DND-41 (cell line): ENCODE results near the gene SGO2.

Experiments
- CTCF ChIP-seq: IDR thresholded peaks from 2 replicates; pipeline ENCODE4 v1.5.1; 2012; ENCODE audit warnings: borderline replicate concordance, low read length, moderate library complexity, mild to moderate bottlenecking; ENCODE audit not compliant: poor library complexity, severe bottlenecking; ENCODE audit errors: extremely low read depth
- EZH2 ChIP-seq: IDR thresholded peaks from 3 replicates; pipeline ENCODE4 v1.6.1; 2012; ENCODE audit warnings: borderline replicate concordance, low read depth, mild to moderate bottlenecking, moderate library complexity, low read length, inconsistent platforms; ENCODE audit not compliant: severe bottlenecking

- TF ChIP-seq CTCF (no peak), EZH2 (no peak)
These were observed 2.8 kb upstream of the SGO2 start for GRCh38 chr2:200523158-200523557.
